Measurements from ENCODE around the gene SGCA.

SGCA gene

DNA sequence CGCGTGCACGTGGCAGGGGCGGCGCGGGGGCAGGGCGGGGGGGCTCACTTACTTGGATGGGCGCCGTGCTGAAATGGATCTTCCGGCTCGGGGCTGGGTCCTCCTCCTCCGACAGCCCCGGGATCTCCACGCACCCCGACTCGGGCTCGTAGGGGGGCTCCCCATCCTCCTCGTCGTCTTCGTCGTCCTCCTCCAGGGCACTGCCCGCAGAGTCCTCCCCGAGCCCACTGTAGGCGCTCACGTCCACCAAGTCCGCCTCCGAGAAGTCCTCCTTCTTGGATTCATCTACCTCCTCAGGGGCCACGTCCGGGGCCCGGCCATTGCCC, 16.8 kb upstream of the SGCA start:
- DNase-seq (ENCODE audit: low spot score): no peak
- FAIRE-seq: no peak

DNA sequence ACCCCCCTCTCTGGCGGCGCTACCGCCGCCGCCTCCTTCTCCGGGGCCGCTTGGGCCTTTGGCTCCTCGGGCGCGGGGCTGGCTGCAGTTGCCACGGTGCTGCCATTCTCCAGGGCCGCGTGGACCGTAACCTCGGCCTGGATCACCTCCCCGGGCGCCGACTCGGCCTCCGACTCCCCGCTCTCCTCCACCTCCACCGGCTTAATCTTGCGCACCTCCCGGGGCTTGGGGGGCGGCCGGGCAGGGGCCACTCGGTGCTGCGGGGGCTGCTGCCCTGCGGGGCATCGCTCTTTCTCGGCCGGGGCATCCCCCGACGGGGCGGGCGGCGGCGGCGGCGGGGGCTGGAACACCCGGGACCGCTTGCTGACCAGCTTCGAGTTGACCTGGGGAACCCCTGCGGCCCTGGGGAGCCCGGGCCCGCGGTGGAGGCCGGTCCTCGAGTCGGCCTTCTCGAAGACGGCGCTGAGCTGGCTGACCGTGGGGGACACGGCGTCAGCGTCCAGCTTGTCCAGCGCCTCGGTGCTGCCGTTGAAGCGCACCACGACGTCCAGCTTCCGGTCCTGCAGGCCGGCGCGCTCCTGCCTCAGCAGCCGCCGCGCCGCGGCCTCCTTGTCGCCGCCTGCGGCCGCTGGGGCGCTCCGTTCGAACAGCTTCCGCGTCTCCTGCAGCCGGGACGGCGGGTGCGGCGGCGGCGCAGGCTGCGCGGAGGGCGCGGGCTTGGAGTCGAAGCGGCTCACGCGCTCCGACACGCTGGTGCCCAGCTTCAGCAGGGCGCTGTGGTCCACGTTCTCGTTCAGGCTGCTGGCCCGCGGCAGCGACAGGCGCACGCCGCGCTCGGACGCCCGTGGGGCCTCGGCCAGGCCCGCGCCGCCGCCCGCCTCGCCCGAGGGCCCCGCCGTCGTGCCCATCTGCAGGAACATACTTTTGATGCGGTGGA, 16.1 kb upstream of the SGCA start:
- DNase-seq (ENCODE audit: low spot score): no peak
- FAIRE-seq: no peak

DNA sequence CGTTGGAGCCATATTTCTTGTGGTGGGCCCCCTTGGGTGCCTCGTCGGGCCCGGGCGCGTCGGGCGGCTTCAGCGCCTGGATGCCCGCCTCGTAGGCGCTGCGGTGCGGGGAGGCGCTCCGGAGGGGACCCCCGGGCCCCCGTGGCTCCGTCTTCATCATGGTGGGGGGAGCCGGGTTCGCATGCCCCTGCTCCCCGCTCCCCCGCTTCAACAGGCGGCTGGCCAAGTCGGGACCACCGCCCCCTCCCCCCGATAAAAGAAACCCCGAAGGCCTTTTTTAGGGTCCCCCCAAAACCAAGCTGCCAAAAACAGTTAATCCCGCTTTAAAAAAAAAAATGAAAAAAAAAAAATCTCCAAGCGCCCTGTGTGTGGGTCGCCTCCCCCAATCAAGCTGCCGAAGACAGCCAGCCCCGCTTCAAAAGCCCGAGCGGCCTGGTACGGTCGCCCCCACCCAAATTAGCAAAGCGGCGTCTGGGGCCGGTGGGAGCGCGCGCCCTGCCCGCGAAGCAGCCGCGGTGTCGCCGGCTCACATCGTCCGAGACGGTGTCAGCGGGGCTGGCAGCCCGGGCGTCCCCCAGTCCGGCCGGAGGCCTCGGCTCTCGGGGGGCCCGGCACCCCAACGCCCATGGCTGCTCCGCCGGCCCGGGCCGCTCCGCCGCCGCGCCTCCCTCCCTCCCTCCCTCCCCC, 15.3 kb upstream of the SGCA start, which contains the start of gene PPP1R9B:
TSS of gene PPP1R9B (minus strand) at position 324 of the 687 bp plus-strand sequence. CDS start at position 160, 164 bp downstream.
- no peak for FAIRE-seq
- DNase-seq (ENCODE audit: low spot score): no peak

DNA sequence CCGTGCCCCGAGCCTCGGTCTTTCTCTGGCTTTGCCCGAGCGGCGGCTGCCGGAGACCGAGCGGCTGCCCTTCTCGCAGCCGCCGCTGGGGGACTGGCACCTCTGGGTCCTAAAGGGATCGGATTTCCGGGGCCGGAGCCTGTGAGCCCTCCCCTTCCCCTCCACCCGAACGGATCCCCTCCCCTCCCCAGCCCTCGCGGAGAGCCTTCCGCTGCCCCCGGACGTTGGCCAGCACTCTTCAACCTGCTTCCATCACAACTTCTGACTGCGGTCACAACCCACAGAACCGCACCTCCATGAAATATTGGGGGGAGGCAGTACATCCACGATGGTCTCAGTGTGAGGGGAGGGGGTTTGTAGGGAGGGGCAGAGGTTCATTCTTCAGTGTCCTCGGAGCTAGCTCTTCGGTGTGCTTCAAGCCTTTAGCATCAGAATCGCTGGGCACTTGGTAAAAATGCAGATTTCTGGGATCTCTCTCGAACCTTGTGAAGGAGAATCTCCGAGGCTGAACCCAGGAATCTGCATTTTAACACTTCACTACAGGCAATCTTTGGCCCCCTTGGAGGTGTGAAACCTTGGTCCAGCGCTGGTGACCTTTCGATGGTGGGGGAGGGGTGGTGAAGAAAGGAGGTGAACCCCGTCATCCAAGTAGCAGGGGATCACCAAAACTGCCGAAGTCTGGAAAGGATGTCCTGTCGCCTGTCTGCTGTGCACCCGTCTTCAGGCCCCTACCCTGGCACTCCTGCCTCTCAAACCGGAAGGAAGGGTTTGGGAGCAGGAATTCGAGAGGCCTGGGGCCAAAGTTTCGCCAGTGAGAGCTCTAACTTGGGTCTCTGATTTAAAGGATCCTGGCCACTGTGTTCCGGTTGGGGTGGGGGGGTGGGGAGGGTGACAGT, 14.5 kb upstream of the SGCA start:
- FAIRE-seq: peak; percentile 63

DNA sequence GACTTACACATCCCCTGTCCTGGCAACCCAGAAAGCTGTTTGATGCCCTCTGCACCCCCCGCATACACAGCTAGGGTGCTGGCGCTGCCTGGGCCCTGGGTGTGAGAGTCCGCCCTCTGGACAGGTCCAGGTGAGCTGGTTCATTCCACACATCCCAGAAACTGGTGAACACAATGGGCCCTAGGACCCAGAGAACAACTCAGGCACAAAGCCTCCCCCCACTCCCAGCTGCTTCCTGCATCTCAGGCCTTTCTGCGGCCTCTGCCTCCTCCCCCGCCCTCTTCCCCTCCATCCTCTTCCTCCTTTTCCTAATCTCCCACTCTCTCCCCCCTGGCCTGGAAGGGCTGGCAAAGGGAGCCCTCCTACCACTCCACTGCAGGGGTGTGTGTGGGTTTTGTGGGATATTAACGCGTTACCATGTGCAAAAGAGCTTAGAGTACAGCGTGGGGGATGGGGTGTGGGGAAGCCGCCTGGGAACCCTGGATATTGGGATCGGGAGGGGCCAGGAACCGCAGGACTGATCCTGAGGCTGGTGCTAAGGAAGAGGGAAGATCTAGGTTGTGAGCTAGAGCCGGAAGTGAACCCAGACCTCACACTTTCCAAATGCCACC, 13.8 kb upstream of the SGCA start:
- DNase-seq (ENCODE audit: low spot score) (peak; percentile 92), FAIRE-seq (peak; percentile 84)

More for the DNA sequence above, 14.5 kb upstream of the SGCA start:
- peak; percentile 96 for DNase-seq (ENCODE audit: low spot score)

DNA sequence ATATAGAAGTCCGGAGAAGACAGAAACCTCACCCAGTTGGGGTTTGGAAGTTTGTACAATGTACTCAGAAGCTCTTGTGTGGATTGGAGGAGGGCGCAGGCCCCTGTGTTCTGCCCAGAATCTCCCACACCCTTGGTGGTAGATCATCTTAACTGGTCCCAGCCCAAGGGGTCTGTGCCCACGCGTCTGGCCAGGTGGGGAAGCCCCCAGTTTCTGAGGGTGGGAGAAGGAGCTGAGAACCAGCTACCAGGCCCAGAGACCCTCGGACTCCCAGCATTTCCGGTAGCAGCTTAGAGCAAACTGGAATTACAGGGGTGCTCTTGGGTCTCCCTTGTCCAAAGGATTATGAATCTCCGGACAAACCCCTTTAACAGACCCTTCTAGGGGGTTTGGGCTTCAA, 13.1 kb upstream of the SGCA start:
- DNase-seq (ENCODE audit: low spot score) (no peak), FAIRE-seq (no peak)

DNA sequence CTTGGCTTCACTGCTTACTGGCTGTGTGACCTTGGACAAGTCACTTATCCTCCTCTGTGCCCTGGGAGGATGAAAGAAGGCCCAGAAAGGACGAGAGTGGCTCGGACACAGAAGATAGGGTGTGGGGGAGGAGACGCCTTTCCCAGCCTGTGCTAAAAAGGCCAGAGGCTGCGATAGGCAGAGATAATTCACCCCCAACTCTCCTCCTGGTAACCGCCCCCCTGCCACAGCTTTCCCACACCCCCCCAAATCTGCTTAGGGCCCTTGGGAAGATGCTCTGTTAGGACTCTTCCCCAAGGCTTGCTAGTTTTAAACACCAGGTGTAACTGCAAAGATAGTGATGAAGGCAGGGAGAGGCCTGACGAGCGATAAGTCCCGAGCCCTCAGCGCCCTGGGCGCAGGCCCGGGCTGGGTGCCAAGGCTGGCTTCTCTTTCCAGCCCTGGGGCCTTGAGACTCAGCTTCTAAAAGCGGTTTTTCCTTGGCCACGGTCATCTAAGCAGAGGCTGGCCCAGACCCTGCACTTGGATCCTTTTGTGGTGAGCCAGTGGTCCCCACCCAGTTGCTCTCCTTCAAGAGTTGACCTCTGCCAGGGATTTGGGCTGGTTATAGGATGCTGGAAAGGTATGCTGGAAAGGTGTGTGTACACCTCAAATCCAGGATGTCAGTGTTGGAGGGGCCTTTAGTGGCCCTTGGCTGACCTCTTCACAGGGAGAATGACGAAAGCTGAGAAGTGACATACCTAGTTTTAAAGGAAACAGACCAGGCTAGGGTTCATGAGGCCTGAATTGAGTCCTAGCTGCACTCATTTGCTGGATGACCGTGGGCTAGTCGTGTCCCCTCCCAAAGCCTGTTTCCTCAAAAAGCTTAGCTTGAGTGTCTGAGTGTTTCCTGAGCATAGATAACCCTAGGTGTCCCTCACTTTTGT, 11.9 kb upstream of the SGCA start:
- DNase-seq (ENCODE audit: low spot score) (no peak), FAIRE-seq (no peak)

DNA sequence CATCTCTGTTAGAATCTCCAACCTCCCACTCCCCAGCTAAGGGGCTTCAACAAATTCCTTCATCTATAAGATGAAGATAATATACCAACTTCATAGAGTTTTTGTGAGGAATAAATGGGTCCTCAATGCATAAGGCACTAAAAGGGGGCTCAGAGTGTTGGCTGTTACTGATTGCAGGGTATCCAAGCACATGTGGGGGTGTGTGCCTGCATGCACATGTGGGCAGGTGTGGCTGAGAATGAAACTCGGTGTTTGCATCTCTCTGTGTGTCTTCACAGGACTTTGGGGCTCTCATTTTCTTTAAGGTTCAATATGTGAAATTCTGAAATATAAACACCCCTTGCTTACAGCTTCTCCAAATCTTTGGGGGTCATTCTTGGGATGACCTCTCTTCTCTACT, 11.2 kb upstream of the SGCA start:
- no peak for FAIRE-seq
- no peak for DNase-seq (ENCODE audit: low spot score)

DNA sequence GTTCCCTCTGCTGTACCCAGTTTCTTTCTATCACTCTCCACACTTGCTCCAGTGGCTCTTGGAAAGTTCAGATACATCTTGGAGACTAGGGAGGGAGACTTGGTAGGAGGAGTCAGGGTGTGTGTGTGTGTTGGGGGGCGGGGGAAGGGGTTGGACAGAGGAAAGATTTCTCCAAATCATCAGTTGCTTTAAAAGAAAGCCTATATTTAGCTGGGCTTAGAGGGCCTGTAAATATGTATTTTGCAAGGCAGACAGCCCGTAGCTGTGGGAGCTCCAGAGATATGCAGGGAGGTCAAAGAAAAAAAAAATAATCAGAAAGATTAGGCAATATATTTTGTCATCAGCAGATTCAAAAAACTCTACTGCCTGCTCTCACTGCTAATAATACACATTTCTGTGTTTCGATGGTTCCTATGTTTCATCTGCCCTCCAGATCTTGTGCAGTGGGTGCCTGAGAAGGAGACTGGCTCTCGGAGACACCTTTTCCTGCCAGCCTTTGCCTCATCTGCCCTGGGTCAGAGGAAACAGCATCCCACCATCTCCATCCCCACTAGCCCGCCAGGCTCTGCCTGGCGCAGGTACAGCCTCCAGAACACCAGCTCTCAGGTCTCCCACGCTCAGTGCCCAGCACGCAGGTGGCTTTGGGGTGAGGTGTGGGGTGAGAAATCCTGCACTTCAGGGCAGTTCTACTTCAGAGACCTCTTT, 10.5 kb upstream of the SGCA start:
- DNase-seq (ENCODE audit: low spot score) (no peak), FAIRE-seq (no peak)

DNA sequence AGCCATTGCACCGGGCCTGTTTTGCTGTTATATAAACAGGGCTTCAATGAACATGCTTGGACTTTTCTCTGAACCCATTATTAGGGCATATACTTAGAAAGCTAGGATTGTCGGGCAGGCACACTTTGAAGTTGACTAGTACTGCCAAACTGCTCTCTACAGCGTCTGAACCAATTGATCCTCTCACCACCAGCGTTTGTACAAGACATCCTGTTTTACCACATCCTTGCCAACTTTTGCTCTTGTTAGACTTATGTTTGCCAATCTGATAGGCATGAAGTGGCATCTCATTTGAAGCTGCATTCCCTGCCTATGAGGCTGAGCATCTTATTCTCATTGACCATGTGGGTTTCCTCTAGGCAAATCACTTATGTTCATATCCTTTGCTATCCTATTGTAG, 7.9 kb upstream of the SGCA start:
- DNase-seq (ENCODE audit: low spot score): no peak
- no peak for FAIRE-seq

DNA sequence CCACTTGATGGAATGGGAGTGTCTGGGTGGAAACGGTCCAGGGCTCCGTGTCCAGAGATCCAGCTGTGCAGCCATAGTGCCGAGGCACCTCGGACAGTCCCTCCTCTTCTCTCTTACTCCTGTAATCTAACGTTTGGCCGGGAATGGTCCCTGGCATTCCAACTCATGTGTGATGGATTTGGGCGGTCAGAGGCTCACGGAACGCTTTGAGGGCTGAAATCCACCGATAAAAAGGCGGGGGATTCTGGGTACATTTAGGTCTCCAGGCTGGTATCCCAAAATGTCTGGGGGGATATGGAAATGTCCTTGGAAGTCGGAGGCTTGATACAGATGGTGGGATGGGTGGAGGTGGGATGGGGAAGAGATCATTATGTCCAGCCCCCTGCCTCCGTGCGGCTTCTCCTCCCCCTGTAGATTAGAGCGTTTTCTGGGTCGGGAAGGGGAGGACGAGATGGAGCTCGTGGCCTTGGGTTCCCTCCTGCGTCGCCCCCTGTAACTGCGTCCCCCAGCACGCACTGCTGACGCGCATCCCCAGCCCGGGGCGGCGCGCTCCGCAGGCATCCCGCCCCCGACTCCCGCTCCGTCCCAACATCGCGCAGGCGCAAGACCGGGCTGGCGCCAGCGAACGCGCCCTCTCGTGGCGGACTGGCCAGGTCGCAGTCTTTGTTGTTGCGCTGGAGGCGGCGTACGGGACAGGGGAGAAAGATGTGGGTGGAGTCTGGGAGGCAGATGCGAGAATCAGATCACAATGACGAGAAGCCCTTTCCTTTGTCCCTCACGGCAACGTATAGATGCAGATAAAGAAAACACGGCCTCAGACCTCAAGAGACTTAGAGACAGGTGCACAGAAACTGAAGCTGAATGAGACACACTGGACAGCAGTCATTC, 4.5 kb upstream of the SGCA start:
- DNase-seq (ENCODE audit: low spot score) (peak; percentile 99), FAIRE-seq (peak; percentile 98)

DNA sequence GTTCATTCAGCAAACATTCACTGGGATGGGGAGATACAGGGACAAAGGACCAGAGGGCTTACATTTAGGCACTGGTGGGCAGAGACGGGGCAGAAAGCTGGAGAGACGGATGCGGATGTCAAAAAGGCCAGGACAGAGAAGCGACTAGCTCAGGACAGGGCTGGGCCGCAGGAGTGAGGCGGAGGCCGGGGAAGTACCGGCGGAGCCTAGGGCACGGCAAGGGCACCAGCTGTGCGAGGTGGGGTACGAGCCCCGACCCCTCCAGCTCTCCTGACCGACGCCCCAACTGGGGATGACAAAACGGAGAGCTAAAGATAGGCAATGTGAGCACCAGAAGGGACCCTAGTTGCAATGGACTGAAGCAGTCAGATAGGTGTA, 3.9 kb upstream of the SGCA start:
- FAIRE-seq: no peak
- no peak for DNase-seq (ENCODE audit: low spot score)

DNA sequence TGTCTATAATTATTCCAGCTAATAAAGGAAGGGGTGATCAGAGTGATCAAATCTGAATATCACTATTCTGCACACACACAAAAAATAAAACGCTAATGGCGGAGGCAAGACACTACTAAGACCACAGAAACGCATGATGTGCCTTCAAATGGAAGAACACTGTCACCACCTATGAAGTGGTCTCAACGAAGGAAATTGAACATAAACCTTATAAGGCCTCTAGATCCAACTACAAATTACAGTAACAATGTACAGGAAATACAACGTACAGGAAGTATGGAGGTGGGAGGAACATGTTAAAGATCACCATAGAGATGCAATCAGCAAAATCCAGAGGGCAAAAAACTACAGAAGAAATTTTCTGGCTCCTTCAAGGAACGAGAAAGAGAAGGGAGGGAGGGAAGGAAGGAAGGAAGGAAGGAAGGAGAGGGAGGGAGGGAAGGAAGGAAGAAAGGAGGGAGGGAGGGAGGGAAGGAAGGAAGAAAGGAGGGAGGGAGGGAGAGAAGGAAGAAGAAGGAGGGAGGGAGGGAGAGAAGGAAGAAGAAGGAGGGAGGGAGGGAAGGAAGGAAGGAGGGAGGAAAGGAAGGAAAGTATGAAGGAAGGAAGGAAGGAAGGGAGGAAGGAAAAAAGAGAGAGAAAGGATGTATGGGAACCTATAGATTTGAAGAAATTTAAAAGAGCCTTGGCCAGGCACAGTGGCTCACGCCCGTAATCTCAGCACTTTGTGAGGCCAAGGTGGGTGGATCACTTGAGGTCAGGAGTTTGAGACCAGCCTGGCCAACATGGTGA, 3.1 kb upstream of the SGCA start:
- FAIRE-seq (no peak), DNase-seq (ENCODE audit: low spot score) (no peak)

DNA sequence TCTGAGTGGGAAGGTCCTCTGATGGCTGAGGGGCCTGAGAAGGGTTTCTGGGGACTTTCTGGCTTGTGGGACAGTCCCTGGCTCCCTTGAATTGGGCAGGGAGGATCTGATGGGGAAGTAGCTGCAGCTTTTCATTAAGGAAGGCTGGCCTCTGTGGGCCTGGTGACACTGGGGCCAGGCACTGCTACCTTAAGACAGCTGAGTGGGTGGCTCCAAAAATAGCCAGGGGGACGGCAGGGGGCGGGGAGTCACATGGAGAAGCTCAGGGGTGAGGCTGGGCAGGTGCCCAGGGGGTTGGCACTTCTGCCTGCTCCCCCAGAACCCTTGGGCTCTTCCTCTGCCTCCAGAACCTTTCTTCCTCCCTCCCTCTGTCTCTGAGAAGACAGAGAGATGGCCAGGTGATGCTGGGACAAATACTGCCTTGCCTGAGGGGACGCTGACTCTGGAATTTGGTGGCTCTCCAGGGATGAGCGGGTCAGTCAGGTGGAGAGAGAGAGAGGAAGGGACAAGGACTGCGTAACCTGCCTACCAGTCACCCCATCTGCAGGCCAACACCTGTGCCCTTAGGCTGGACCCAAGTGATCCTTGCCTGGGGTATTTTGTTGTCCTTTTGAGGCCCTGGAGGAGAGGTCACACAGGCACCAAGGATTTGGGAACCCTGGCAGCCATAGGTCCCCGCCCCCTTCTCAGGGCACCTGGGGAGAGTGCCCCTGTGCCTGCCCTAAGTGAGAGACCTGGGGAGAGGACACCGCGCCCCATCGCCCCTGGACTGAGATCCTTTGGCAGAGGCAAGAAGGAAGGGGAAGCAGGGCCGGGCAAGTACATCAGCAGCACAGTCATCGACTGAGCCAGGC, 1.7 kb upstream of the SGCA start:
- FAIRE-seq (no peak), DNase-seq (ENCODE audit: low spot score) (no peak)

DNA sequence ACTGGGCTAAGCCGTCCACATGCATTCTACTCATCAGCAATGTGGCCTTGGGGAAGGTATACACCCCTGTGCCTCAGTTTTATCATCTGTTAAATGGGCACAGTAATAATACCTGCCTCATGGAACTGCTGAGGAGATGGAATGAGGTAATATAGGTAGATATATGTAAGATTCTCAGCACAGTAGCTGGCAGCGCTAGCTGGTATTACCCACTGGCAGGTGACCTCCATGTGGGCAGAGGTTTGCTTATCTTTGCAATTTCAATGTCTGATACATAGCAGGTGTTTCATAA, 1.2 kb upstream of the SGCA start:
- FAIRE-seq (no peak), DNase-seq (ENCODE audit: low spot score) (no peak)

DNA sequence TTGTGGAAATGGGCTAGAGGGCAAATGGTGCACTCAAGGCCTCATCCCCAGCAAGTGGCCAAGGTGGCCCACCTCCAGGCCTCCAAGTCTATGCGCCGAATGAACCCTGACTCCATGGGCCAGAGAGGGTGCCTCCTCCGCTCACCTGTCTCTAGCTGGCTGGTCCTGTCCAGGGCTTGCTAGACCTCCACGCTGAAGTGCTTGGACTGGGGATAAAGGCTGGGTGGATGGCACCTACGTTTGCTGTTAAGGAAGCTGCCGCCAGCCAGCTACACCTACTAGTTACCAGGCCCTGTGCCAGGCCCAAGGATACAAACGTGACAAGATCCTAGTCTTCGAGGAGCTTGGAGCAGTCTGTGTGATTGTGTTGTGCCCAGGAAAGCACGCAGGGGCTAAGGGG, 739 bp upstream of the SGCA start:
- DNase-seq (ENCODE audit: low spot score): no peak
- FAIRE-seq: no peak

DNA sequence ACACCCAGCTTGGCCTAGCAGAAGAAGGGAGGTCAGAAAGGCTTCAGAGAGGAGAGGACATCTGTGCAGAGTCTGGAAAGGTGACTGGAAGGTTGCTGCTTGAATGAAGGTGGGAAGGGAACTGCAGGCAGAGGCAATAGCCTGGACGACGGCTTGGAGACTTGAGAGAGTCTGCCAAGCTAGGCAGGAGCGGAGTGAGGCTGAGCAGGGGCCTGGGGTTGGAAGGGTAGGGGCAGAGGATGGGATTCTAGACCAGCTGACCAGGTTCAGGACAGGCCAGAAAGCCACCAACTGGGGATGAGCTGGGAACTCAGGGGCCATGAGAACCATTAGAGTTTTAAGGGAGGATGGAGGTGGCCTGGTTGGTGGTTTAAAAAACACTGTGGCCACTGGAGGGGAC, 339 bp upstream of the SGCA start:
- DNase-seq (ENCODE audit: low spot score): no peak

More for the DNA sequence above, 339 bp upstream of the SGCA start:
- no peak for FAIRE-seq
